Measurements from ENCODE around the gene SURF6. TPM values are rescaled to one million over a fixed set of nuclear protein-coding genes. Genes with fewer than 3 reads are reported as not detected.
"Not testable (repeated sequence)": the region's sequence is repeated elsewhere in the genome, so short reads cannot be mapped to it uniquely, and the experiment has no call there.

The SURF6 gene
- total RNA-seq, 1 donor from 2014 or later, result 31.4 TPM

GRCh38 chr9:133327834-133328484 is 8.0 kb downstream of the SURF6 start:
- no peak for DNase-seq (ENCODE audit: low read depth)

DNA sequence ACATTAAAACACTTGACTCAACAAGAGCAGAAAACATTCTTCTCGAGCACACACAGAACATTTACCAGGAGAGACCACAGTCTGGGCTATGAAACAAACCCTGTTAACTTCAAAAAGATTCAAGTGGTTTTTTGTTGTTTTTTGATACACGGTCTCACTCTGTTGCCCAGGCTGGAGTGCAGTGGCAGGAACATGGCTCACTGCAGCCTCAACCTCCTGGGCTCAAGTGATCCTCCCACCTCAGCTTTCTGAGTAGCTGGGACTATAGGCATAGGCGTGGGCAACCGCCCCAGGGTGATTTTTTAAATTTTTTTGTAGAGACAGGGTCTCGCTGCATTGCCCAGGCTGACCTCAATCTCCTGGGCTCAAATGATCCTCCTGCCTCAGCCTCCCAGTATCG is 9.0 kb downstream of the SURF6 start:
- not testable (repeated sequence) for DNase-seq (ENCODE audit: low read depth)

GRCh38 chr9:133323991-133324703 is 11.8 kb downstream of the SURF6 start:
- DNase-seq (ENCODE audit: low read depth), result no peak

- DNase-seq (ENCODE audit: low read depth), result no peak
Observed at GRCh38 chr9:133323211-133323610, 12.8 kb downstream of the SURF6 start.

- DNase-seq (ENCODE audit: low read depth), result no peak
Observed at GRCh38 chr9:133322701-133323100, 13.3 kb downstream of the SURF6 start.

GRCh38 chr9:133321411-133321935 is 14.5 kb downstream of the SURF6 start:
- DNase-seq (ENCODE audit: low read depth), result no peak

GRCh38 chr9:133320421-133320881 is 15.5 kb downstream of the SURF6 start:
- no peak for DNase-seq (ENCODE audit: low read depth)

DNA sequence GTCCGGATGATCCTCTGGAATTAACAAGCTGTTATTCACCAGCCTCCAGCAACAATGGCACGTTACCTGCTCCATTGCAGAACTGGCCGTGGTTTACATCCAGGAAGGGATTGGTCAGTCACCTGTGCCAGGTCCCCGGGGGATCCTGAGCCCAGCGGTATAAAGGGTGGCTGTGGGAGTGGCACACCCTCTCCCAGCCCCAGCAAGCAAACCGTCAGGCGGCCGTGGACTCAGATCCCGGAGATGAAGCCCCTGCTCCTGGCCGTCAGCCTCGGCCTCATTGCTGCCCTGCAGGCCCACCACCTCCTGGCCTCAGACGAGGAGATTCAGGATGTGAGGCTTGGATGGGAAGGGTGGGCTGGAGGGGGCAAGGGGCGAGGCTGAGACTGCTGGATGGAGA is 18.4 kb downstream of the SURF6 start:
- DNase-seq (ENCODE audit: low read depth), result not testable (repeated sequence)

DNA sequence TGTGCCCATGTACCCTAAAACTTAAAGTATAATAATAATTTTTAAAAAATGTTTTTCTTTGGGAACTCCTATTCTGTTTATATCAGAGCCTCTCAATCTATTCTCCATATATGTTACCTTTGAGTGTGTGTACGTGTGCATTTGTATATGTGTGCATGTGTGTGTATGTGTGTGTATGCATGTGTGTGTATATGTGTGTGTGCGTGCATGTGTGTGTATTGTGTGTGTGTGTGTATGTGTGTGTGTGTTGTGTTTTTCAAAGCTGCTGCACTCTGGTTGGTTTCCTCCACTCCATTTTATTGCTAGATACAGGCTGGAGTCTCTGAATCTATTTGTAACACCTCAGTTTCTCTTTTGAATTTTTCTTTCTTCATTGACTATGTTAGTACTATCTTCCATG is 20.0 kb downstream of the SURF6 start:
- DNase-seq (ENCODE audit: low read depth), result no peak

- no peak for DNase-seq (ENCODE audit: low read depth)
Observed at GRCh38 chr9:133309608-133310007, 26.4 kb downstream of the SURF6 start.

DNA sequence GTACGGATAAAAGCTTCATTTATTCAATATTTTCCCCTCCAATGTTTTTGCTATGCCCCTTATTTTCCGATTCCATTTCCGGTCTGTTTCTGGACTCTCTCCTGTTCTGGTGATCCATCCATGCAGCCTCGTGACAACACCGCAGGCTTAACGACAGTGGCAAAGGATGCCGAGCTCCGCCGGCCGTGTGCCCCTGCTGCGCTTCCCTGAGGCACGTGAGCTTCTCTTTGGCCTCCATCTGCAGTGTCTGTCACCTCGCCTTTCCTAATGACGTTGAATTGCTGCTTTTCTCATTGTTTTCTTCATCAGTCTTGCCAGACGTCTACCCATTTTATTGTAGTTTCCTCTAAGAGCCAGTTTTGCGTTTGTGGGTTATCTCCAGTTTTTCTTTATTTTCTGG is 28.7 kb downstream of the SURF6 start:
- no peak for DNase-seq (ENCODE audit: low read depth)

DNA sequence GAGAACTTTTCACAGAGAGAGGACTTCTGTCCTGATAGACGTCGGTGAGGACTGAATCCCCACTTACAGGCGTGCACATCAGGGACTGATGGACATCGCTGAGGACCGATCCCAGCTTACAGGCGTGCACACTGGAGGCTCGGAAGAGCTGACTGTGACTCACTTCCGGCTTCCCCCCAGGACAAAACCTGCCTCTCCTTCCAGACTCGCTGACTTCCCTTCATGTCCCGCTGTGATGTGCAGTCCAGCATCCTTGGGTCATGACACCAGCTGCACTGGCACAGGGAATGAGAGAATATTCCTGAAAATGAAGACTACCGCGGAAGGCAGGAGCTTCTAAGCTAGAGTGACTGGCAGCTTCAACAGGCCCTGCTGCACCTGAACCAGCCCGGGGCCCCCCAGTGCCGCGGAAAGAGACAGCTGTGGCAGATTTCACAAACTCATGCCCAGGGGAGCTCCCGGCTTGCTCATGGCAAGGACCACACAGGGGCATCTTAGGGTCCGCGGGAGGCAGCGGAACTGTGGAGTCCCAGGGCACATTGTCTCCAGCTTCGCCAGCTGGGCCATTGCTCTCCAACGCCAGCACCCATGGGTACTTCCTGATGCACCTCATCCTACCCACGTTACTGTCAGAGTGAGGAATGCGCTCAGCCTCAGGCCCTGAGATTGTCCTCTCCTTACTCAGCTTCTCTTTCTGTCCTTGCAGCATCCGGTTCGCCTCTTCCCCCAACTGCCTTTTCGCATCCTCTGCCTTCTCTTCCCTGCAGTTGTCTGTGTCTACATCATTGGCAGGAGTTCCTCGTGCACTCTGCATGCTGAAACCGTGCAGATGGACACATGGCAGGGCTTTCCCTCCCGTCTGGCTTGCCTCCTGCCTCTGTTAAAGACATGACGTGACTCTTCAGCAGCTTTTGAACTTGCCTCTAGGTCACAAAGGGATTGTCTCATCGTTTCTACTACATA is 29.5 kb downstream of the SURF6 start:
- no peak for DNase-seq (ENCODE audit: low read depth)

DNA sequence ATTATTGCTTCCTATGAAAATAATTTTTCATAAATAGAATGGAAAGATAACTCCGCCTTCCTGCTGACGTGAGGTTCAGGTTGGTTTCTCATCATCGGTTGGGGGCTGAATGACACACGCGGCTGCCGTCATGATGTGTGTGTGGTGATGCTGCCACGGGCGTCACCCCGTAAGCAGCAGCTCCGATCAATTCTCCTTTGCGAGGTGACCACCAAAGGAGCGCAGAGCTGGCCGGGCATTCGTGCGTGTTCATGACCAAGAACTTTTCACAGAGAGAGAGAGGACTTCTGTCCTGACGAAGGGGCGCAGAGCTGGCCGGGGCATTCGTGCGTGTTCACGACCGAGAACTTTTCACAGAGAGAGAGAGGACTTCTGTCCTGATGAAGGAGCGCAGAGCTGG is 30.3 kb downstream of the SURF6 start:
- no peak for DNase-seq (ENCODE audit: low read depth)

DNA sequence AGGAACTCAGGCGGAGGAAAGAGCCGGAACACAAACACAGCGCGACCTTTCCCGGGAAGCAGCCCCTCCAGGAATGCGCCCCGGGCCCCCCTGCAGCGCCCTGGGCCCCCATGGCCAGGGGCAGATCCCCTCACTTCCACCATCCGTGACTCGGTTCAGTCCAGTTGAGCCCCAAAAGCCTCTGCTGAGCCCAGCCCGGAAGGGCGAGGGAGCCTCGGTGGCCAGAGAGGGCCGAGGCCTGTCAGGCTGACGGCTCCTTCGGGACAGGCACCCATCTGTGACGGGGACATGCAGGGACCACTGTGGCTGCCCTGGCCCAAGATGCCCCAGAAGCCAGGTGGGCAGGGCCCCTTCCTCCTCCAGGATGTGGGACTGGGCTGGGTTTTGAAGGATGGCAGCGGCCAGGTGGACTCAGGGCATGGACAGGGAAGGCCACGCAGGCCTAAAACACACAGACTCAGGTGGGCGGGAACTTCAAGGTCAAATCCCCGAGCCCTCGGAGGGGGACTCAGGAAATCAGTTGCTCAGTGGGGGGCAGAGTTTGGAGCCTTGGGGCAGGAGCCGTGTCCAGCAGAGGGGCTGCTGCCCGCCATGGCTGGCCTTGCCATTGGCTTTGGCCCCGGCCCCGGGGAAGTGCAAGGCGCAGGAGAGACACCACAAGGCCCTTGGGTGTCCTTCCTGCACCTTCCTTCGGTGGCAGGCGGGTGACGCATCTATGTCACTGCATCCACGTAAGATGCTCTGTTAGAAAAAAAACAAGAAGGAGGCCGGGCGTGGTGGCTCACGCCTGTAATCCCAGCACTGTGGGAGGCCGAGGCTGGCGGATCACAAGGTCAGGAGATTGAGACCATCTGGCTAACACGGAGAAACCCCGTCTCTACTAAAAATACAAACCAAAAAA is 31.3 kb downstream of the SURF6 start:
- DNase-seq (ENCODE audit: low read depth), result no peak

GRCh38 chr9:133304158-133304470 is 31.9 kb downstream of the SURF6 start:
- no peak for DNase-seq (ENCODE audit: low read depth)

DNA sequence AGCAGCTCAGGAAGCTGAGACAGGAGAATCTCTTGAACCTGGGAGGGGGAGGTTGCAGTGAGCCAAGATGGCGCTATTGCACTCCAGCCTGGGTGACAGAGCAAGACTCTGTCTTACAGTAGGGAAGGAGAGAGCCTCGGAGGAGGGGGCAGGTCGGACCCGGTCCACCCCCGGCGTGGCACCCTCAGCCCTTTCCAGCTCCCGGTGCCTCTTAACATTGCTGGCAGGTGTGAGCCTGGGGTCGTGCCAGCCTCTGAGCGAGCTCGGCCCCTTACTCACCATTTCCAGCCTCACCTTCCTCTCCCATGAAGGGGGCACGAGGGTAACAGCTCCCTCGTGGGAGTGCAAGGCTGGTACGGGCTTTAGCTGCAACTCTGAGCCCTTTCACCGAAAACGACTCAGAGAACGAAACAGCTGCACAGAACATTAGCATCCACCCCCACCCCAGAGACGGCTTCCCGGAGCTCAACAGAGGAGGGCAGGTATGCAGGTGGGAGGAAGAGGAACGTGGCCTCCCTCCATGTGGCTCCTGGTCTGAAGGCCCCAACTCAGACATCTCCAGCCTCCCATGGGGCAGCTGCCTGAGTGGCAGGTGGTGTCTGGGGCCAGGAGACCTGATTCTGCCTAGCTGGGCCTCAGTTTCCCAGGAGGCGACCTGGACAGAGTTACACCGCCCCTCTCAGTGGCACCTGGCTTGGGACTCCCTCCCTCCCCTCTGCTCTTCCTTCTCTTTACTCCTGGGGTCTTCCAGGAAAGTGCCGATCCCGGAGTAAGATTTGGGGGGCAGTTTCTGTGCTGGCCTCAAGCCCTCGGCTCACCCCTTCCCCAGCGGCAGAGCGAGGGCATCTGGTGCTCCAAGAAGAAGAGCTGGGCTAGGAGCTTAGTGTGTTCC is 32.5 kb downstream of the SURF6 start:
- no peak for DNase-seq (ENCODE audit: low read depth)

- no peak for DNase-seq (ENCODE audit: low read depth)
Observed at GRCh38 chr9:133301253-133302230, 34.4 kb downstream of the SURF6 start.

DNA sequence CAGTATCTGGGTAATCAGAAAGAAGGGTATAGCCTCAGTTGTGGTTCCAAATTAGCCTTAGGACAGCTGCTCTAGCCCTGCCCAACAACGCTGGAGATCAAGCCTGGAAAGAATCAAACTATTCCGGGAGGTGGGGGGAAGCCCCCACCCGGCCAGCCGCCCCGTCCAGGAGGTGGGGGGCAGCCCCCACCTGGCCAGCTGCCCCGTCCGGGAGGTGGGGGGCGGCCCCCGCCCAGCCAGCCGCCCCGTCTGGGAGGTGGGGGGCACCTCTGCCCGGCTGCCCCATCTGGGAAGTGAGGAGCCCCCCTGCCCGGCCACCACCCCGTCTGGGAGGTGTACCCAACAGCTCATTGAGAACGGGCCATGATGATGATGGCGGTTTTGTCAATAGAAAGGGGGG is 36.0 kb downstream of the SURF6 start:
- DNase-seq (ENCODE audit: low read depth), result not testable (repeated sequence)

DNA sequence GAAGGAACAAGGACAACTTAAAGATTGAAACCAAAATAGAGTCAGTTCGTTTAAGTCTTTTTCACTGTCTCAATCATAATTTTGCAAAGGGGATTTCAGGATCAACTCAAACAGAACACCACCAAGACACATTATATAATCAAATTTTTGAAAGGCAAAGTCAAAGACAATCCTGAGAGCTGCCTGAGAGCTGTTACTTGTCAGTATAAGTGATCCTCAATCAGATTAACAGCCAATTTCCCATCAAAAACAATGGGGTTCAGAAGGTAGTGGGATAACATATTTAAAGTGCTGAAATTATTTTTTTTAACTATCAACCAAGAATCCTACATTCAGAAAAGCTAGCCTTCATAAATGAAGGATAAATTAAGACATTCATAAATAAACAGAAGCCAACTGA is 41.7 kb downstream of the SURF6 start:
- no peak for DNase-seq (ENCODE audit: low read depth)
